Breast epithelium (tissue), 4 donors: ENCODE results near the gene TSPAN17. TPM values are rescaled to one million over a fixed set of nuclear protein-coding genes. Genes with fewer than 3 reads are reported as not detected.

Experiments used
- DNase-seq, 2 donors: peaks; one replicate each; pipeline ENCODE4 v3.0.0-alpha.2; 2019; ENCODE audit warnings: low spot score in 2 of 2
- H3K27ac ChIP-seq, 2 donors: fragments of 200-600 bp; sonication (generic) in 1 of 2; one replicate each; pipeline ENCODE4 v1.5.1; 2016 to 2019; ENCODE audit warnings: mild to moderate bottlenecking in 1 of 2
- H3K27me3 ChIP-seq, 2 donors: fragments of 200-600 bp; sonication (generic) in 1 of 2; one replicate each; pipeline versions ENCODE4 v1.5.1 to v1.6.0; 2017 to 2019; ENCODE audit warnings: control low read depth in 1 of 2, mild to moderate bottlenecking in 1 of 2
- H3K36me3 ChIP-seq: fragments of 200-600 bp; one replicate; pipeline ENCODE4 v1.5.1; 2019
- H3K4me1 ChIP-seq, 2 donors: fragments of 200-600 bp; sonication (generic); one replicate each; pipeline ENCODE4 v1.5.1; 2016 to 2019; ENCODE audit warnings: control low read depth in 1 of 2
- H3K4me3 ChIP-seq, 3 donors: fragments of 200-600 bp; sonication (generic); 1 replicate in 2 of 3; 2 replicates in 1 of 3; pipeline ENCODE4 v1.5.1; 2016 to 2019; ENCODE audit warnings: mild to moderate bottlenecking in 3 of 3, moderate library complexity in 2 of 3
- H3K9me3 ChIP-seq, 2 donors: fragments of 200-600 bp; sonication (generic) in 1 of 2; one replicate each; pipeline ENCODE4 v1.5.1; 2016 to 2019; ENCODE audit warnings: control low read depth in 1 of 2
- POLR2A ChIP-seq: fragments of 450-650 bp; IDR thresholded peaks from one replicate; pipeline ENCODE4 v1.6.1; 2016; ENCODE audit warnings: antibody characterized with exemption, mild to moderate bottlenecking, moderate library complexity
- POLR2AphosphoS5 ChIP-seq, 3 donors: sonication (generic); formaldehyde crosslinking; IDR thresholded peaks; one replicate each; pipeline ENCODE4 v1.6.1; 2017; ENCODE audit warnings: antibody characterized with exemption in 3 of 3
- intact Hi-C: fragments of 100-400 bp; cut with DNase I; formaldehyde crosslinking; loops from one replicate; pipeline ENCODE4 v1.15.1; 2023; ENCODE audit warnings: low total_unique reads
- total RNA-seq, 3 donors: library from RNA; depleted of rRNA; stranded (reverse); fragments of >200 nt; gene quantifications; one replicate each; pipeline ENCODE4 v1.1.0, GENCODE V29; 2016
- TF ChIP-seq, protein P1 (sequence below), 3 donors: fragments of 450-650 bp; IDR thresholded peaks; one replicate each; pipeline ENCODE4 v1.5.1; 2016 to 2017; ENCODE audit warnings: antibody characterized with exemption in 3 of 3, mild to moderate bottlenecking in 3 of 3, moderate library complexity in 3 of 3

The TSPAN17 gene
- total RNA-seq, 3 donors from 2014 or later = 10.4 to 20.0 (median 18.3) TPM

GRCh38 chr5:176682016-176682531 is 34.8 kb downstream of the TSPAN17 start:
- Histone ChIP-seq H3K36me3 (no peaks in the 10 kb centered on the region), H3K27me3 (peaks cover 0 to 30% of the 10 kb centered on the region in 2 donors), H3K27ac (no peak overlapping the region), H3K4me1 (no peaks in the 10 kb centered on the region), H3K9me3 (peaks cover 5 to 6% of the 10 kb centered on the region in 2 donors), H3K4me3 (no peak overlapping the region)
- TF ChIP-seq POLR2A = no peak
- TF ChIP-seq, protein P1, sequence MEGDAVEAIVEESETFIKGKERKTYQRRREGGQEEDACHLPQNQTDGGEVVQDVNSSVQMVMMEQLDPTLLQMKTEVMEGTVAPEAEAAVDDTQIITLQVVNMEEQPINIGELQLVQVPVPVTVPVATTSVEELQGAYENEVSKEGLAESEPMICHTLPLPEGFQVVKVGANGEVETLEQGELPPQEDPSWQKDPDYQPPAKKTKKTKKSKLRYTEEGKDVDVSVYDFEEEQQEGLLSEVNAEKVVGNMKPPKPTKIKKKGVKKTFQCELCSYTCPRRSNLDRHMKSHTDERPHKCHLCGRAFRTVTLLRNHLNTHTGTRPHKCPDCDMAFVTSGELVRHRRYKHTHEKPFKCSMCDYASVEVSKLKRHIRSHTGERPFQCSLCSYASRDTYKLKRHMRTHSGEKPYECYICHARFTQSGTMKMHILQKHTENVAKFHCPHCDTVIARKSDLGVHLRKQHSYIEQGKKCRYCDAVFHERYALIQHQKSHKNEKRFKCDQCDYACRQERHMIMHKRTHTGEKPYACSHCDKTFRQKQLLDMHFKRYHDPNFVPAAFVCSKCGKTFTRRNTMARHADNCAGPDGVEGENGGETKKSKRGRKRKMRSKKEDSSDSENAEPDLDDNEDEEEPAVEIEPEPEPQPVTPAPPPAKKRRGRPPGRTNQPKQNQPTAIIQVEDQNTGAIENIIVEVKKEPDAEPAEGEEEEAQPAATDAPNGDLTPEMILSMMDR (IDR thresholded peaks at IDR 0.05) = no peak
- no peak for TF ChIP-seq POLR2AphosphoS5 (IDR thresholded peaks at IDR 0.05)
- intact Hi-C loops = no loop called here
- DNase-seq = no peak

GRCh38 chr5:176685010-176685409 is 37.7 kb downstream of the TSPAN17 start:
- no peak overlapping the region for H3K4me3 ChIP-seq
- peaks cover 5 to 16% of the 10 kb centered on the region in 2 donors for H3K9me3 ChIP-seq
- no peaks in the 10 kb centered on the region for H3K36me3 ChIP-seq
- H3K27ac ChIP-seq = no peak overlapping the region
- TF ChIP-seq POLR2A (no peak), POLR2AphosphoS5 (IDR thresholded peaks at IDR 0.05) (no peak)
- TF ChIP-seq, protein P1 (IDR thresholded peaks at IDR 0.05) = no peak
- no peaks in the 10 kb centered on the region for H3K4me1 ChIP-seq
- H3K27me3 ChIP-seq = peaks cover 0 to 24% of the 10 kb centered on the region in 2 donors
- intact Hi-C loops = no loop called here
- no peak for DNase-seq

DNA sequence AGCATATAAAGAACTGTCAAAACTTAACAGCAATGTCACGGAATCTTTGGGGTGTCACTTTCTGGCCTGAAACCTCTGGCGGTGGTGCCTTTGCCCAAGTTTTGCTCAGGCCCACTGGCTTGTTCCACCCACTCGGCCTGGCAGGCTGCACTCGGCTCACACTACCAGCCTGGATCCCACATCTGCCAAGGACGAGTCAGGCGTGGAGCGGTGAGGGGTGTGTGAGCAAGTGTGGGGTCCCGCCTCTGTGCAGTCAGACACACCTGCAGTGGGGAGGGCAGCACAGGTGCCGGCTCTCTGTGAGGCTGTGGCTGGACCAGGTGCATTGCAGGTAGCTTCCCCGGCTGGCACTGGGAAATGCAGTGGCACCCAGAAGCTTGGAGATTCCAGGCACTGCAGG is 40.0 kb downstream of the TSPAN17 start:
- no peak for DNase-seq
- Histone ChIP-seq H3K27ac (no peak overlapping the region), H3K4me3 (no peak overlapping the region), H3K9me3 (peaks cover 5 to 16% of the 10 kb centered on the region in 2 donors), H3K36me3 (no peaks in the 10 kb centered on the region), H3K4me1 (no peaks in the 10 kb centered on the region), H3K27me3 (peaks cover 0 to 18% of the 10 kb centered on the region in 2 donors)
- TF ChIP-seq POLR2AphosphoS5 (IDR thresholded peaks at IDR 0.05) (no peak), POLR2A (no peak)
- TF ChIP-seq, protein P1 (IDR thresholded peaks at IDR 0.05) = no peak
- intact Hi-C loops = no loop called here

DNA sequence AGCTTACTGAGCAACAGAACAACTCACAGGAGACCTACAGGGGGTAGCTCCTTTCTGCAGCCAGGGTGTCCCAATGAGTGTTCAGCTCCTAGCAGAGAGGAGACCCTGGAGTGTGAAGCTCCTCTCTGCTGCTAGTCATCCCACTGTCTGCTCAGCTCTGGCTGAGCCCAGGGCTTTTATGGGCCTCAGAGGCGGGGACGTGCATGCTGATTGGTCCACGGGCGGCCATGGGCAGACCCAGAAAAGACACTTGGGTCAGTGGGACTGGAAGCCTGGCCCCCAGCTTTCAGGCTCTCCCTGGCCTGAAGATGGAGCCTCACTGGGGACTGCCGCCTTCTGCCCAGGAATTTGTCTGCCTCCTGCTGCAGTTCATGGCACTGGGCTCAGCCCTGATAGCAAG is 40.6 kb downstream of the TSPAN17 start:
- TF ChIP-seq, protein P1 (IDR thresholded peaks at IDR 0.05) = no peak
- TF ChIP-seq POLR2AphosphoS5 (IDR thresholded peaks at IDR 0.05) (no peak), POLR2A (no peak)
- intact Hi-C loops = no loop called here
- Histone ChIP-seq H3K9me3 (peaks cover 5 to 16% of the 10 kb centered on the region in 2 donors), H3K4me3 (no peak overlapping the region), H3K4me1 (no peaks in the 10 kb centered on the region), H3K27me3 (peaks cover 0 to 18% of the 10 kb centered on the region in 2 donors), H3K36me3 (no peaks in the 10 kb centered on the region), H3K27ac (no peak overlapping the region)
- DNase-seq = no peak

- TF ChIP-seq POLR2AphosphoS5 (IDR thresholded peaks at IDR 0.05) (no peak), POLR2A (no peak)
- TF ChIP-seq, protein P1 (IDR thresholded peaks at IDR 0.05) = no peak
Measured at GRCh38 chr5:176690911-176691310, 43.6 kb downstream of the TSPAN17 start.

More at GRCh38 chr5:176690911-176691310, 43.6 kb downstream of the TSPAN17 start:
- no peak overlapping the region for H3K27ac ChIP-seq
- H3K27me3 ChIP-seq = peaks cover 0 to 40% of the 10 kb centered on the region in 2 donors
- H3K9me3 ChIP-seq = peaks cover 0 to 10% of the 10 kb centered on the region in 2 donors
- peaks cover 0 to 3% of the 10 kb centered on the region in 2 donors for H3K4me1 ChIP-seq
- H3K4me3 ChIP-seq = no peak overlapping the region
- H3K36me3 ChIP-seq = no peaks in the 10 kb centered on the region
- intact Hi-C loops = no loop called here
- DNase-seq = no peak
